Duodenal mucosa (tissue), 2 donors: ENCODE measurements around the gene PORCN.
"Not testable (repeated sequence)": the region's sequence is repeated elsewhere in the genome, so short reads cannot be mapped to it uniquely, and the experiment has no call there.

Source experiments
- H3K27ac ChIP-seq: one replicate; pipeline ENCODE4 v1.7.0; 2013; ENCODE audit warnings: low read depth, low read length
- H3K27me3 ChIP-seq, 2 donors: one replicate each; pipeline ENCODE4 v1.7.0; 2013; ENCODE audit warnings: low read length in 2 of 2, control low read depth in 1 of 2; ENCODE audit not compliant: insufficient read depth in 2 of 2, control insufficient read depth in 1 of 2
- H3K36me3 ChIP-seq, 2 donors: one replicate each; pipeline ENCODE4 v1.7.0; 2013; ENCODE audit warnings: low read length in 2 of 2, control low read depth in 1 of 2; ENCODE audit not compliant: insufficient read depth in 2 of 2, control insufficient read depth in 1 of 2
- H3K4me1 ChIP-seq, 2 donors: one replicate each; pipeline ENCODE4 v1.7.0; 2013; ENCODE audit warnings: low read length in 2 of 2, control low read depth in 1 of 2; ENCODE audit not compliant: insufficient read depth in 2 of 2, control insufficient read depth in 1 of 2
- H3K4me3 ChIP-seq, 2 donors: one replicate each; pipeline ENCODE4 v1.7.0; 2013; ENCODE audit warnings: low read length in 2 of 2, low read depth in 1 of 2
- H3K9ac ChIP-seq, 2 donors: one replicate each; pipeline ENCODE4 v1.7.0; 2013; ENCODE audit warnings: low read length in 2 of 2, low read depth in 1 of 2
- H3K9me3 ChIP-seq, 2 donors: one replicate each; pipeline ENCODE4 v1.7.0; 2013; ENCODE audit warnings: low read length in 2 of 2, control low read depth in 1 of 2; ENCODE audit not compliant: control insufficient read depth in 1 of 2

PORCN gene

DNA sequence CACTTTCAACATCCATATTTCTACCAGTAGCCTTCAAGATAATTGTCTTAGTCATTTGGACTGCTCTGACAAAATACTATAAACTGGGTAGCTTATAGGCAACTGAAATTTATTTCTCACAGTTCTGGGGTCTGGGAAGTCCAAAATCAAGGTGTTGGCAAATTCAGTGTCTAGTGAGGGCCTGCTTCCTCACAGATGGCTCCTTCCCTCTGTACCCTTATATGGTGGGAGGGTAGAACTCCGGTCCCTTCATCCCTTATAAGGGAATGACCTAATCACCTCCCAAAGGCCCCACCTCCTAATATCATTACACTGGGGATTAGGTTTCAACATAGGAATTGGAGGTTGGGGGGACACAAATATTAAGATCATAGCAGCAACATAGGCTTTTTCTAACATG, 23.4 kb downstream of the PORCN start:
- Histone ChIP-seq H3K9me3 (no peaks in the 10 kb centered on the region), H3K27ac (no peak overlapping the region), H3K4me1 (peaks cover 0 to 4% of the 10 kb centered on the region in 2 donors), H3K4me3 (no peak overlapping the region), H3K36me3 (peaks cover 8 to 19% of the 10 kb centered on the region in 2 donors), H3K27me3 (no peaks in the 10 kb centered on the region), H3K9ac (no peak overlapping the region)

DNA sequence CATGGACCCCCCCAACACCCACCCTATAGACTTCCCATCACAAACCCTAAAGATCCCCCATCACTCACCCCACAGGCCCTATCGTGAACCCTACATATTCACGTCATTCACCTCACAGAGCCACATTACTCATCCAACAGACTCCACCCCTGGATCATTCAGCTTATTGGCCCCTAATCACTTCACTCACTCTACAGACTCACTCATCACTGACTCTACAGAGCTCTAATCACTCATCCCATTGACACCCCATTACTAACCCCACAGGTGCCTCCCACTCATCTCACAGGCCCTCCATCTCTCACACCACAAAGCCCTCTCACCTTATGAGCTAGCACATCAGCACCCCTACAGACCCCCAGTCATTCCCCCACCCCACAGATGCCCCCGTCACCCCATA, 24.4 kb downstream of the PORCN start:
- H3K27me3 ChIP-seq: no peaks in the 10 kb centered on the region
- peaks cover 4 to 9% of the 10 kb centered on the region in 2 donors for H3K36me3 ChIP-seq
- H3K4me3 ChIP-seq: no peak overlapping the region
- H3K27ac ChIP-seq: no peak overlapping the region
- H3K4me1 ChIP-seq: peaks cover 0 to 4% of the 10 kb centered on the region in 2 donors
- no peaks in the 10 kb centered on the region for H3K9me3 ChIP-seq
- no peak overlapping the region for H3K9ac ChIP-seq

DNA sequence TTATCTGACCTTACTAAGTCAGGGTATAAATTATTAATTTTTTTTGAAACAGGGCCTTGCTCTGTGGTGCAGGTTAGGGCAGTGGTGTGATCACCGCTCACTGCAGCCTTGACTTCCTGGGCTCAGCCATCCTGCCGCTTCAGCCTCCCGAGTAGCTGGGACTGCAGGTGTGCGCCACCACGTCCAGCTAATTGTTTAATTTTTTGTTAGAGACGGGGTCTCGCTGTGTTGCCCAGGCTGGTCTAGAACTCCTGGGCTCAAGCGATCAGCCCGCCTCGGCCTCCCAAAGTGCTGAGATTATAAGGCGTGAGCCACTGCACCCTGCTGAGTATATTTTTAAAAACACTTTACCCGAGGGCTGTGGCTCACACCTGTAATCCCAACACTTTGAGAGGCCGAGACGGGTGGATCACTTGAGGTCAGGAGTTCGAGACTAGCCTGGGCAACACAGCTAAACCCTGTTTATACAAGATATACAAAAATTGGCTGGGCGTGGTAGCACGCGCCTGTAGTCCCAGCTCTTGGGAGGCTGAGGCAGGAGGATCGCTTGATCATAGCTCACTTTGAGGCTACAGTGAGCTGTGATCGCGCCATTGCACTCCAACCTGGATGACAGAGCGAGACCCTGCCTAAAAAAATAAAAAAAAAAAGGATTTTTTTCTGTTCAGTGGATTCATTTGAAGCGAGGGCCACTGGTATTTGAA, 30.0 kb downstream of the PORCN start:
- H3K9ac ChIP-seq: no peak overlapping the region
- H3K4me3 ChIP-seq: no peak overlapping the region

DNA sequence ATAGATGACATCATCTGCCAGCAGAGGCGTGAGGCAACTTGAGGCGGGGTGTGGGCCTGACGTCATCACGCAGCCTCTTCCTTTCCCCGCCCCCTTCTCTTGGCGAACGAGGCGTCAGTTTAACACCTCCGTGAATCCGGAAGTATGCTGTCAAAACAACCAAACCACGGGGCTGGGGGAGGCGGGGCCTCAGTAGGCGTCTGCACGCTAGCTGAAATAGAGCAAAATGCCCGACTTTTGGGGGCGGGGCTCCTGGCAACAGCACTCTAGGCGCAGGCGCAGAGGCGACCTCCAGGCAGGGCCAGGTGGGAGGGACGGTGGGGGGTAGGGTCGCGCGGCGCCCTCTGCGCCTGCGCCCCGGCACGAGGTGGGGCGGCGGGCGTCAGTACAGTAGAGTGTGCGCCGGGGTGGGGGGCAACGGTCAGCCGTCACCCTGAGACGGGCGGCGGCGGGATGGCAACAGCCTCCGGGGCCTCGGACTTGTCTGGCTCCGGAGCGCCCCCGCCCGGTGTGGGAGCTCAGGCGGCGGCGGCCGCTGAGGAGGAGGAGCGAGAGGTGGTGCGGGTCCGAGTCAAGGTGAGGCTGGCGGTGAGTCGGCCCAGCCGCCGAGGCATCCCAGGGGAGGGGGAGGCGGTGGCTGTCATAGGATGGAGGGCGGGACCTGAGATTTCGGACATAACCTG, 30.7 kb downstream of the PORCN start, which contains the start of gene TBC1D25:
Gene TBC1D25 (plus strand): TSS at position 370 of the 683 bp plus-strand sequence. CDS start 84 bp downstream, at position 454.
- peak within 1 kb of the TSS; percentile 57 to 65 for H3K9ac ChIP-seq
- H3K36me3 ChIP-seq: peaks cover under 1% of the 10 kb centered on the region in 2 donors
- H3K27ac ChIP-seq: peak within 1 kb of the TSS; percentile 73
- H3K4me3 ChIP-seq: peak within 1 kb of the TSS; percentile 65 to 74
- H3K27me3 ChIP-seq: no peaks in the 10 kb centered on the region
- no peaks in the 10 kb centered on the region for H3K9me3 ChIP-seq
- peaks cover 8 to 10% of the 10 kb centered on the region in 2 donors for H3K4me1 ChIP-seq

More for the DNA sequence above, 30.0 kb downstream of the PORCN start:
- Histone ChIP-seq H3K27ac (peak overlapping the region; percentile 50), H3K9me3 (no peaks in the 10 kb centered on the region), H3K27me3 (no peaks in the 10 kb centered on the region), H3K36me3 (no peaks in the 10 kb centered on the region), H3K4me1 (peaks cover 8 to 10% of the 10 kb centered on the region in 2 donors)

DNA sequence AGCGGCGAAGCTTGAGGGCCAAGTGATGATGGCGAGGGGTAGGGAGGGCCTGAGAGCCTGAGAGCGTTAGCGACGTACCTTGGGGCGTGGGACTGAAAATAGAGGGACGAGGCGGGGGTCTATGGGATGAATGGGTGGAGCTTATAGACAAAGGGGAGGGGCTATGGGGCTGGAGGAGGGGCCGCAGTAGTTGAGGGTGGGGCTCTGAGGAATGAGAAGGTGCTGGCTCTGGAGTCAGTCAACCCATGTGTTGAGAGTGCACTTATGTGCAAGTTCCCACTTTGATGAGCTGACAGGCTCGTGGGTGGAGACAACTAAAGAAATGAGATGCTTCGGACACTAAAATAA, 31.2 kb downstream of the PORCN start:
- Histone ChIP-seq H3K27me3 (no peaks in the 10 kb centered on the region), H3K36me3 (peaks cover 6% of the 10 kb centered on the region in 2 donors), H3K27ac (peak overlapping the region; percentile 73), H3K4me1 (peaks cover 8 to 10% of the 10 kb centered on the region in 2 donors), H3K9me3 (no peaks in the 10 kb centered on the region), H3K4me3 (peak overlapping the region; percentile 65 to 74), H3K9ac (peak overlapping the region; percentile 57 to 65)

DNA sequence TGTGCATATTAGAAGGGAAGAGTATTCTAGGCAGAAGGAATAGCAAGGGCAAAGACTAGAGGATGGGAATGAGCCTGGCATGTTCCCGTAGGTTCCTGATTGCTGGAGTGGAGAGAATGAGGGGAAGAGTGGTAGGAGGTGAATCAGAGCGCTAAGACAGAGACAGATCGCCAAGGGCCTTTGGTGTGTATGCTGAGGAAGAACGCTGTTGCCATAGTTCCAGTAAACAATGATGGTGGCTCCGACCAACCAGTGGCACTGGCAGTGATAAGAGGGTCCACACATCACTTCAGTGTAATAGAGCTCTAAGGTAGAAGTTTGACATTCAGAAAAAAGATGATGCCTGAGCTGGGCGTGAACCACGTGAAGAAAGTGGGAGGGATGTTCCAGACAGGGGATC, 31.7 kb downstream of the PORCN start:
- Histone ChIP-seq H3K9me3 (no peaks in the 10 kb centered on the region), H3K27me3 (no peaks in the 10 kb centered on the region), H3K9ac (peak overlapping the region; percentile 57 to 65), H3K27ac (no peak overlapping the region), H3K4me1 (peaks cover 8 to 10% of the 10 kb centered on the region in 2 donors), H3K36me3 (peaks cover 7% of the 10 kb centered on the region in 2 donors), H3K4me3 (peak overlapping the region; percentile 65 to 74)

DNA sequence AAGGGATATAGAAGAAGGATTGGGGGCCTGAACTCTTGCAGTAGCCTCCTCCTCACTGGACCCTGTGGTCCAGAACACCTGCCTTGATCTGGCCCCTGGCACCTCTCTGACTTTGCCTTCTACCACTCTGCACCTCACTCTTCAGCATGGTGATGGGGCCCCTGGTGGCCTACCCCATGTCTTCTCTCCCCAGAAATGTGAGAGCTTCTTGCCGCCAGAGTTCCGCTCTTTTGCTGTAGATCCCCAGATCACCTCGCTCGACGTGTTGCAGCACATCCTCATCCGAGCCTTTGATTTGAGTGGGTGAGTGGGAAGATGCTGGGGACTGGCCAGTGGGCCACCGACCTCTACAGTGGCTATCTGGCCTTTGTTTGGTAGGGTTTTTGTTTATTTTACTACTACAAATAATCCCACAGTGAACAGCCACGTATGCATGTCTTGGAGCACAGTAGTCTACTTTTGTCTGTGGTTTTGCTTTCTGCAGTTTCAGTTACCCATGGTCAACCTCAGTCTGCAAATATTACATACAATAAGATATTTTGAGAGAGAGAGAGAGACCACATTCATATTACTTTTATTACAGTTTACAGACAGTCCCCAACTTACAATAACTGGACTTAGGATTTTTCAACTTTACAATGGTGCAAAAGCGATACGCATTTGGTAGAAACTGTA, 32.5 kb downstream of the PORCN start:
- H3K9ac ChIP-seq: no peak overlapping the region
- H3K36me3 ChIP-seq: peaks cover 7% of the 10 kb centered on the region in 2 donors
- peak overlapping the region in 1 of 2 donors; percentile 74 for H3K4me3 ChIP-seq
- H3K27me3 ChIP-seq: no peaks in the 10 kb centered on the region
- no peak overlapping the region for H3K27ac ChIP-seq
- peaks cover 8 to 10% of the 10 kb centered on the region in 2 donors for H3K4me1 ChIP-seq
- no peaks in the 10 kb centered on the region for H3K9me3 ChIP-seq

DNA sequence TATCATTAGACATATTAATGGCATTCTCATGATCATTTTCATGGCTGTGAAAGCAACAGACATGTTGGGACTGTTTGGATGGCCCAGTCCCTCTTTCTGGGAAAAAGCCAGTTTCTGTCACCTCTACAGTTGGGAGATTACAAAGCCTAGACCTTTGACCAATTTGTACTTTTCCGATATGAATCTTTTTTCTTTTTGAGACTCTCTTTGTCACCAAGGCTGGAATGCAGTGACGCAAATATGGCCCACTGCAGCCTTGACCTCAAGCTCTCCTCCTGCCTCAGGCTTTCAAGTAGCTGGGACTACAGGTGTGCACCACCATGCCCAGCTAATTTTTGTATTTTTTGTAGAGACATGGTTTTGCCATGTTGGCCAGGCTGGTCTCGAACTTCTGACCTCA, 40.1 kb downstream of the PORCN start:
- no peaks in the 10 kb centered on the region for H3K9me3 ChIP-seq
- no peak overlapping the region for H3K4me3 ChIP-seq
- H3K27ac ChIP-seq: no peak overlapping the region
- H3K9ac ChIP-seq: no peak overlapping the region
- H3K4me1 ChIP-seq: no peaks in the 10 kb centered on the region
- H3K36me3 ChIP-seq: peaks cover 11 to 18% of the 10 kb centered on the region in 2 donors
- H3K27me3 ChIP-seq: no peaks in the 10 kb centered on the region

DNA sequence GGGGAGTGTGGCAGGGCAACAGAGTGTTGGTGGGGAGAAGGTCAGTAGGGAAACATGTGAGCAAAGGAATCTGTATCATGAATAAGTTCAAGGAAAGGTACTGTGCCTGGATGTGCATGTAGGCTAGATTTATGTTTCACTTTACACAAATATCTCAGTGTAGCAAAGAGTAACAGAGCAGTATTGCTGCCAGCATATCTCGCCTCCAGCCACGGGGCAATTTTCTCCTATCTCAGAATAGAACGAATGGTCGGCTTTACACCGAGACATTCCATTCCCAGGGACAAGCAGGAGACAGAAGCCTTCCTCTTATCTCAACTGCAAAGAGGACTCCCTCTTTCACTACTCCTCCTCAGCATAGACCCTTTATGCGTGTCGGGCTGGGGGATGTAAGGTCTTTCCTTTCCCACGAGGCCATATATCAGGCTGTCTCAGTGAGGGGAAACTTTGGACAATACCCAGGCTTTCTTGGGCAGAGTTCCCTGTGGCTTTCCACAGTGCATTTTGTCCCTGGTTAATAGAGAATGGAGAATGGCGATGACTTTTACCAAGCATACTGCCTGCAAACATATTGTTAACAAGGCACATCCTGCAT, 47.0 kb downstream of the PORCN start:
- peaks cover 6 to 32% of the 10 kb centered on the region in 2 donors for H3K36me3 ChIP-seq
- not testable (repeated sequence) for H3K4me3 ChIP-seq, H3K27ac ChIP-seq, H3K4me1 ChIP-seq, H3K27me3 ChIP-seq, H3K9ac ChIP-seq, H3K9me3 ChIP-seq

DNA sequence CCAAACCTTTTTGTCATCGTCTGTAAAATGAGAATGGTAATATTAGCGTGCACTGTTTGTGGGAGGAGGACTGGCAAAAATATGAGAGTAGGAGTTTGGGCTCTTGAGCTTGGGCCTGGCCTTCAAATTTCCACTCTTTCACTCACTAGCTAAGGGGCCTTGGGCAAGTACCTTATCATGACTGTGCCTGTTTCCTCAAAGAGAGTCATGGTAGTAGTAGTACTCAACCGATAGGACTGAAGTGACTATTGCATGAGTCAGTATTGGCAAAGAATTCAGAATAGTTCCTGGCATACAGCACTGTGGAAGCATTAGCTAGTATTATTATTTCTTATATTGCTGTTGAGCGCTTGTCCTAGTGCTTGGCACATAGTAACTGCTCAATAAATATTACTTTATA, 49.5 kb downstream of the PORCN start:
- Histone ChIP-seq H3K9me3 (no peaks in the 10 kb centered on the region), H3K4me1 (no peaks in the 10 kb centered on the region), H3K27me3 (no peaks in the 10 kb centered on the region), H3K9ac (no peak overlapping the region), H3K36me3 (peaks cover 9 to 43% of the 10 kb centered on the region in 2 donors), H3K27ac (no peak overlapping the region), H3K4me3 (no peak overlapping the region)
